T-helper 17 cell (primary cell): ENCODE measurements around the gene WDR88. TPM values are rescaled to one million over a fixed set of nuclear protein-coding genes. Genes with fewer than 3 reads are reported as not detected.
"Not testable (repeated sequence)": the region's sequence is repeated elsewhere in the genome, so short reads cannot be mapped to it uniquely, and the experiment has no call there.

Source experiments
- ATAC-seq: fragments of 150-1000 bp; cut with Tn5 transposase; 2 replicates; pipeline ENCODE4 v1.10.0; 2021; ENCODE audit warnings: mild to moderate bottlenecking, moderate library complexity
- DNase-seq, 3 donors: peaks; one replicate each; pipeline versions ENCODE4 v3.0.0 to v3.0.0-alpha.2; 2020 to 2021
- H3K9me3 ChIP-seq: one replicate; pipeline ENCODE4 v1.7.0; 2013; ENCODE audit warnings: low read length, mild to moderate bottlenecking; ENCODE audit not compliant: control insufficient read depth, poor library complexity, severe bottlenecking
- H3K27ac Mint-ChIP-seq: one replicate; pipeline ENCODE4 v1.8.0; 2022; ENCODE audit warnings: mild to moderate bottlenecking, moderate library complexity, mixed read lengths
- H3K27me3 Mint-ChIP-seq: one replicate; pipeline ENCODE4 v1.8.0; 2022; ENCODE audit warnings: mixed read lengths
- H3K36me3 Mint-ChIP-seq: one replicate; pipeline ENCODE4 v1.8.0; 2022; ENCODE audit warnings: low read depth, mixed read lengths
- H3K4me1 Mint-ChIP-seq: one replicate; pipeline ENCODE4 v1.8.0; 2022; ENCODE audit warnings: mild to moderate bottlenecking, mixed read lengths
- H3K4me3 Mint-ChIP-seq: one replicate; pipeline ENCODE4 v1.8.0; 2022; ENCODE audit warnings: mild to moderate bottlenecking, moderate library complexity, mixed read lengths
- total RNA-seq, 4 donors: library from RNA in 2 of 4; stranded (reverse) in 2 of 4; gene quantifications; one replicate each; pipeline ENCODE4 v1.2.3 and lab custom pipeline; 2022 to 2026

WDR88 gene
- total RNA-seq, 2 donors from 2014 or later = not detected

DNA sequence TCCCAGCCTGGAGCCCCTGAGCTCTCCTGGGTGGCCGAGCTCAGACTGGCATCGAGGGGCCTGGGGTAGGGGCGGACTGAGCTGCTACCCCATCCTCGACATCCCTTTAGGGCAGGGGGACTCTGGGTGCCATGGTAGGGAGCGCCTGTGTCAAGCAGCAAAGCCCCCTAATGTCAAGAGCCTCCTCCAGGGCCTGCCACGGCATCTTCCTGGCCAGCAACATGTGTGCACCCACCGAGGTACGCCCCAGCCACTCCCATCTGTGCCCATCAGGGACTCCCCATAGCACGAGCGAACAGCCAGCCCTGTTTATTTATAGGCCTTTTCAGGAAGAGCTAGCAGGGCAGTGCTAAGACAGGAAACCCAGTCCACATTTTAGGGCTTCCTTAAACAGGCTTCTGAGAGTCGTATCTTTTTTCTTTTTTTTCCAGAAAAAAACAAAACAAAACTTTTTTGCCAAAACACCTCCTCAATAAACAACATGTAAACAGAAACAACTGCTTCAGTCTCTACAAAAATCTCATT lies 76.5 kb downstream of the WDR88 start:
- H3K36me3 Mint-ChIP-seq = no peaks in the 10 kb centered on the region

DNA sequence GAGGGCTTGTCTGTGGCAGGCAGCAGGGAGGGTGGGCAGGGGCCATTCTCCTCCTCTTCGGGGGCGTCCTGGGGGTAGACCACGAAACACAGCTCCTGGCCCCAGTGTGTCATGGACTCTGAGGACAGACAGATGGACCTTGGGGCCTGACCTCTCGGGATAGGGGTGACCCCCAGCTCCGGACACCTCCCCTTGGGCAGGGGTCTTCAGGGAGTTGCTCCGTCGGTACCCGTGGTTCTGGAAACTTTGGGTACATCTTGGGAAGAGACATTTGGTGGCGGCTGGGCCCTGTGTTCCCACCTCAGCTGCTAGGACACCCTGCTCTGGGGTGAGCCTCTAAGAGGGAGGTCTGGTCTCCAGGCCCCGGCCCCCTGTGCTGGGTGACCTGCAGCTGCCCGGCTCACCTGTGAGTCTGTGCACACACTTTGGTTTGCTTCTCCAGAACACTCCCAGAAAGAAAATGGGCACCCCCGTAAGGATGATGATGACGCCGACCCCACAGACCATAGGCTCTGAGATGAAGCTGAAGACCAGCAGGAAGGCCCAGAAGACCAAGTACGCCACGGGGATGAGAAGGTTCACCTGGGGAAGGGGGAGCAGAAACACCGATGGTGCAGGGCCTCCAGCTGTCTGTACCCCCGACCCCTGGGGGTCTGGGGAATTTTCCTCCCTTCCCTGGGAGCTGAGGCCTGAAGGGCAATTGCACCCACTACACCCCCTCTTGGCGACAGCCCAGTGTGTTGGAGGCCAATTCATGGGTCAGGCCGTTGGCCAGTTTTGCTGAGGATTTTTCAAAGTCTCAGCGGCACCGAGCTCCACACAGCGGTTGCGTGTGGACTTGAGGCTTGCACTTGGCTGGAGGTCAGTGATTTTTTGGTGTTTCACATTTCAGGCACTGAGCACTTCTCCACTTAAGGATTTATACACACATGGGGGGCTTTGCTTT lies 77.3 kb downstream of the WDR88 start:
- Mint-ChIP-seq H3K4me1 (no peaks in the 10 kb centered on the region), H3K27me3 (peaks cover 4% of the 10 kb centered on the region), H3K4me3 (no peak overlapping the region), H3K36me3 (no peaks in the 10 kb centered on the region), H3K27ac (no peak overlapping the region)
- no peak for DNase-seq
- H3K9me3 ChIP-seq = no peaks in the 10 kb centered on the region
- ATAC-seq = no peak

More for the DNA sequence above, 76.5 kb downstream of the WDR88 start:
- DNase-seq = no peak
- Mint-ChIP-seq H3K27ac (no peak overlapping the region), H3K27me3 (no peaks in the 10 kb centered on the region), H3K4me3 (no peak overlapping the region), H3K4me1 (no peaks in the 10 kb centered on the region)
- ATAC-seq = no peak
- H3K9me3 ChIP-seq = no peaks in the 10 kb centered on the region

DNA sequence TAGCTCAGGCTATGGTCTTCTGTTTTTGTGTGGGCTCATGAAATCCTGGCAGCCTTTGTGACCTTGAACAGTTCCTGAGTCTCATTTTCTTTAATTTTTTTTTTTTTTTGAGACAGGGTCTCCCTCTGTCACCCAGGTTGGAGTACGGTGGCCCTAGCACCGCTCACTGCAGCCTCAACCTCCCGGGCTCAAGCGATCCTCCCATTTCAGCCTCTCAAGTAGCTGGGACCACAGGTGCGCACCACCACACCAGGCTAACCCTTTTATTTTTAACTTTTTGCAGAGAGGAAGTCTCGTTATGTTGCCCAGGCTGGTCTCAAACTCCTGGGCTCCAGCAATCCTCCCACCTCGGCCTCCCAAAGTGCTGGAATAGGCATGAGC lies 77.9 kb downstream of the WDR88 start:
- not testable (repeated sequence) for H3K9me3 ChIP-seq, ATAC-seq, H3K4me3 Mint-ChIP-seq, H3K36me3 Mint-ChIP-seq, H3K27ac Mint-ChIP-seq, H3K4me1 Mint-ChIP-seq, DNase-seq, H3K27me3 Mint-ChIP-seq

DNA sequence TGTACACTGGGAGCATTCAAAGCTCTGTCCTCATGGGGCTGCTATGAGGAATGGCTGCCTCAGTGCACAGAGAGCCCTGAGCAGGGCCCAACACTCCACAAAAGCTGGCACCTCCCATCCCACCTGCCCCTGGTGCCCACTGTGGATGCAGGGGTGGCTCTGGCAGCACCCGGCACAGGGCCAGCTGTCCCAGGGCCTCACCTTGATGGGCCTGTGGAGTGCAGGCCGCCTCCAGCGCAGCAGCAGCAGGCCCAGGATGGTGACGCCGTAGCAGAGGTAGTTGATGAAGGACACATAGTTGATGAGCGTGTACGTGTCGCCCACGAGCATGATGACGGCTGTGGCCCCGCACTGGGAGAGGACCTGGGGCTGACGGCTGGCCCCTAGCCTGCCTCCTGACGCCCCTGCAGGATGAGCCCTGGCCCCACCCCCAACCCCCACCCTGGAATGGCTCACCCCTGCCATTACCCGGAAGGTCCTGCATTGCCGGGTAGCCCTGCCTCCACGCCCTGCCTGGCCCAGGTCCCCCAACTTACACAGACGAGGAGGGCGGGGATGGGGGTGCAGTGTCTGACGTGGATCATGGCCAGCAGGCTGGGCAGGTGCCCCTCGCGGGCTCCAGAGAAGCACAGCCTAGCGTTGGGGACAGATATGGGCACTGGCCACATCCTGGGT lies 78.5 kb downstream of the WDR88 start:
- H3K27ac Mint-ChIP-seq = no peak overlapping the region
- ATAC-seq = no peak

GRCh38 chr19:33211794-33212435 lies 80.0 kb downstream of the WDR88 start:
- no peak for ATAC-seq
- no peaks in the 10 kb centered on the region for H3K36me3 Mint-ChIP-seq
- peaks cover 10% of the 10 kb centered on the region for H3K27me3 Mint-ChIP-seq
- H3K4me1 Mint-ChIP-seq = peaks cover 2% of the 10 kb centered on the region
- no peak for DNase-seq
- no peak overlapping the region for H3K27ac Mint-ChIP-seq
- no peak overlapping the region for H3K4me3 Mint-ChIP-seq
- no peaks in the 10 kb centered on the region for H3K9me3 ChIP-seq

More for the DNA sequence above, 78.5 kb downstream of the WDR88 start:
- H3K4me1 Mint-ChIP-seq = no peaks in the 10 kb centered on the region
- DNase-seq = no peak
- H3K4me3 Mint-ChIP-seq = no peak overlapping the region
- peaks cover 10% of the 10 kb centered on the region for H3K27me3 Mint-ChIP-seq
- H3K9me3 ChIP-seq = no peaks in the 10 kb centered on the region
- no peaks in the 10 kb centered on the region for H3K36me3 Mint-ChIP-seq

DNA sequence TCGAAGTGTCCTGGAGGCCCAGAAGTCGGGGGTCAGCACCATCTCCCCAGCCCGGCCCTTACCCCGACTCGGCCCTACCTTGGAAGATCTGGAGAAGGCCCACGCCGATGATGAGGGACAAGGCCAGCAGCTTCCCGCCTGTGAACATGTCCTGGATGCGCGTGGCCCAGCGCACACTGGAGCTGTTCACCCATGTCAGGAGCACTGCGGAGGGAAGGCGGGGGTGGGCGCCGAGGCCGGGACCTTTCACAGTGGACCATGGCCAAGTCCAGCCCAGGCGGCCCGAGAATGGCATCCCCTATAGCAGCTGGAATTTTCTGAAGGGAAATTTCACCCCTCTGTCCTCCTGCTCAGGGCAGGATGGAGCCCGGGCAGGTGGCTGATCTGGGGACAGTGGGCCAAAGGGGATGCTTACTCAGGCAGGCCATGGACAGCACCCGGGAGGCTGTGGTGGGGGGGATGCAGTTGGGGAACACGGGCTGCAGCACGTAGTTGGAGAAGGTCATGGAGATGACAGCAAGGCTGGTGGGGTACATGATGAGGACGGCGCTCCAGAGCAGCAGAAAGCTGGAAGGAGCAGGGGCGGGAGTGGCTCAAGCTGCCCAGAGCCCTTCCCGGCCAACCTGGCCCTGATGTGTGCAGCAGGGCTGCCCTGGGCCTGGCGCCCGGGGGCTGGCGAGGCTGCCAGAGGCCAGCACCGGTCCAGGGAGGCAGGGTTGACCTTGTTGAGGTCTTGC lies 80.7 kb downstream of the WDR88 start:
- H3K36me3 Mint-ChIP-seq = no peaks in the 10 kb centered on the region
- ATAC-seq = no peak
- no peak overlapping the region for H3K27ac Mint-ChIP-seq

DNA sequence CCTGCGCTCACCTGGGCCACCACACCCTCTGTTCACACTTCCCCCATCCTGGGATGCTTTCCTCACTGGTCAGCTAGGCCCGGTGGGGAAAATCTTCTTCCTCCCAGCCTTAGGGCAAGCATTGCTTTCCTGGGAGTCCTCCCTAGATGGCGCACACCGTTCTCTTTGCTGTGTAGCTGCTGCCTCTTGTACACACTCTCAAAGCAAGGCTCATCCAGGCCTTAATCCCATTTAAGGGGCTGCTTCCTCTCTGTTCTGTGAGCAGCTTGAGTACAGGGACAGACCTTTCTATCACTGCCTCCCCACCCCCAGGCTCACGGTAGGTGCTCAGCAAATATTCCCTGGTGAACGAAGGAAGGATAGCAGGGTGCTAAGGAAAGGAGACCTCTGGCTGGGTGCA lies 82.7 kb downstream of the WDR88 start:
- Mint-ChIP-seq H3K4me3 (no peak overlapping the region), H3K36me3 (no peaks in the 10 kb centered on the region), H3K4me1 (peaks cover 2% of the 10 kb centered on the region), H3K27me3 (peaks cover 10% of the 10 kb centered on the region), H3K27ac (no peak overlapping the region)
- H3K9me3 ChIP-seq = no peaks in the 10 kb centered on the region
- no peak for ATAC-seq
- DNase-seq = no peak

More for the DNA sequence above, 80.7 kb downstream of the WDR88 start:
- DNase-seq = no peak
- no peak overlapping the region for H3K4me3 Mint-ChIP-seq
- peaks cover 2% of the 10 kb centered on the region for H3K4me1 Mint-ChIP-seq
- H3K27me3 Mint-ChIP-seq = peaks cover 10% of the 10 kb centered on the region
- no peaks in the 10 kb centered on the region for H3K9me3 ChIP-seq

GRCh38 chr19:33215438-33216197 lies 83.7 kb downstream of the WDR88 start:
- DNase-seq (no peak), ATAC-seq (no peak)
- no peak overlapping the region for H3K27ac Mint-ChIP-seq
- no peaks in the 10 kb centered on the region for H3K36me3 Mint-ChIP-seq
- peaks cover 6% of the 10 kb centered on the region for H3K4me1 Mint-ChIP-seq
- H3K9me3 ChIP-seq = no peaks in the 10 kb centered on the region
- H3K4me3 Mint-ChIP-seq = no peak overlapping the region
- peaks cover 18% of the 10 kb centered on the region for H3K27me3 Mint-ChIP-seq

- peaks cover 25% of the 10 kb centered on the region for H3K27me3 Mint-ChIP-seq
- no peak overlapping the region for H3K27ac Mint-ChIP-seq
- H3K36me3 Mint-ChIP-seq = no peaks in the 10 kb centered on the region
- DNase-seq = no peak
- no peak for ATAC-seq
- H3K9me3 ChIP-seq = no peaks in the 10 kb centered on the region
- no peak overlapping the region for H3K4me3 Mint-ChIP-seq
- H3K4me1 Mint-ChIP-seq = peaks cover 6% of the 10 kb centered on the region
Observed at GRCh38 chr19:33216198-33216830, 84.4 kb downstream of the WDR88 start.

- DNase-seq (no peak), ATAC-seq (no peak)
- H3K27ac Mint-ChIP-seq = no peak overlapping the region
- no peak overlapping the region for H3K4me3 Mint-ChIP-seq
- H3K36me3 Mint-ChIP-seq = no peaks in the 10 kb centered on the region
- H3K4me1 Mint-ChIP-seq = peaks cover 6% of the 10 kb centered on the region
- peaks cover 35% of the 10 kb centered on the region for H3K27me3 Mint-ChIP-seq
- no peaks in the 10 kb centered on the region for H3K9me3 ChIP-seq
Observed at GRCh38 chr19:33217881-33218280, 86.0 kb downstream of the WDR88 start.

- no peaks in the 10 kb centered on the region for H3K9me3 ChIP-seq
- H3K36me3 Mint-ChIP-seq = no peaks in the 10 kb centered on the region
- peaks cover 6% of the 10 kb centered on the region for H3K4me1 Mint-ChIP-seq
- H3K4me3 Mint-ChIP-seq = no peak overlapping the region
- H3K27me3 Mint-ChIP-seq = peaks cover 36% of the 10 kb centered on the region
- DNase-seq (no peak), ATAC-seq (no peak)
- H3K27ac Mint-ChIP-seq = no peak overlapping the region
Observed at GRCh38 chr19:33219261-33219815, 87.4 kb downstream of the WDR88 start.
